ENCODE measurements around the gene MACROD2. TPM values are rescaled to one million over a fixed set of nuclear protein-coding genes. Genes with fewer than 3 reads are reported as not detected.
"Not testable (repeated sequence)": the region's sequence is repeated elsewhere in the genome, so short reads cannot be mapped to it uniquely, and the experiment has no call there.

MACROD2 gene
- polyA plus RNA-seq, 1 donor (not counting 4 experiments of a cell fraction or from before 2014, with no cell fraction given) = 0.71 TPM

- no peak overlapping the region for H3K4me3 ChIP-seq (ENCODE audit: control insufficient read depth in 2 of 3, extremely low read depth in 1 of 3, insufficient read depth in 2 of 3, low read depth in 1 of 3, low read length in 3 of 3)
- H2AFZ ChIP-seq (ENCODE audit: control insufficient read depth, low read length) = no peak overlapping the region
- no peak for FAIRE-seq
- H3K4me2 ChIP-seq (ENCODE audit: control insufficient read depth, extremely low read depth, insufficient read depth, low read depth, low read length) = no peak overlapping the region
- no peak for DNase-seq (ENCODE audit: low read depth, low spot score)
- H3K36me3 ChIP-seq (ENCODE audit: control insufficient read depth in 2 of 2, extremely low read depth in 1 of 2, insufficient read depth in 2 of 2, low read length in 2 of 2) = no peaks in the 10 kb centered on the region
- no peaks in the 10 kb centered on the region for H4K20me1 ChIP-seq (ENCODE audit: control insufficient read depth, extremely low read depth, insufficient read depth, low read length)
- H3K27ac ChIP-seq (ENCODE audit: control insufficient read depth, insufficient read depth, low read length) = no peak overlapping the region
- no peak for TF ChIP-seq CTCF (optimal IDR thresholded peaks at IDR 0.05 in 1 of 3, IDR thresholded peaks at IDR 0.05 in 1 of 3, conservative IDR thresholded peaks at IDR 0.05 in 1 of 3; ENCODE audit: extremely low read depth in 1 of 3, insufficient read depth in 2 of 3, low read length in 3 of 3)
- no peak for TF ChIP-seq EZH2 (IDR thresholded peaks at IDR 0.05; ENCODE audit: low read length)
- H3K9me3 ChIP-seq (ENCODE audit: control insufficient read depth, low read depth, low read length) = no peaks in the 10 kb centered on the region
- dilution Hi-C loops (cut with MboI; ENCODE audit: extremely low pct_ligation_motif_present, low sequenced_read_pairs) = no loop called here
- no peak overlapping the region for H3K9ac ChIP-seq (ENCODE audit: control insufficient read depth, extremely low read depth, insufficient read depth, low read length)
- no peaks in the 10 kb centered on the region for H3K9me1 ChIP-seq (ENCODE audit: control insufficient read depth, extremely low read depth, insufficient read depth, low read length)
- peaks cover 23% of the 10 kb centered on the region for H3K4me1 ChIP-seq (ENCODE audit: control insufficient read depth, extremely low read depth, insufficient read depth, low read length)
- no peaks in the 10 kb centered on the region for H3K27me3 ChIP-seq (ENCODE audit: control insufficient read depth, extremely low read depth, insufficient read depth, low read length)
- no peaks in the 10 kb centered on the region for H3K79me2 ChIP-seq (ENCODE audit: control insufficient read depth, insufficient read depth, low read length)
These were observed 929.1 kb downstream of the MACROD2 start for GRCh38 chr20:14924433-14924832.

- TF ChIP-seq CTCF (optimal IDR thresholded peaks at IDR 0.05 in 1 of 3, IDR thresholded peaks at IDR 0.05 in 1 of 3, conservative IDR thresholded peaks at IDR 0.05 in 1 of 3; ENCODE audit: extremely low read depth in 1 of 3, insufficient read depth in 2 of 3, low read length in 3 of 3) = no peak
- TF ChIP-seq EZH2 (IDR thresholded peaks at IDR 0.05; ENCODE audit: low read length) = no peak
- Histone ChIP-seq H3K36me3 (ENCODE audit: control insufficient read depth in 2 of 2, extremely low read depth in 1 of 2, insufficient read depth in 2 of 2, low read length in 2 of 2) (no peaks in the 10 kb centered on the region), H3K4me1 (ENCODE audit: control insufficient read depth, extremely low read depth, insufficient read depth, low read length) (peaks cover 15% of the 10 kb centered on the region), H2AFZ (ENCODE audit: control insufficient read depth, low read length) (no peak overlapping the region), H4K20me1 (ENCODE audit: control insufficient read depth, extremely low read depth, insufficient read depth, low read length) (no peaks in the 10 kb centered on the region), H3K79me2 (ENCODE audit: control insufficient read depth, insufficient read depth, low read length) (no peaks in the 10 kb centered on the region), H3K9ac (ENCODE audit: control insufficient read depth, extremely low read depth, insufficient read depth, low read length) (no peak overlapping the region), H3K9me1 (ENCODE audit: control insufficient read depth, extremely low read depth, insufficient read depth, low read length) (no peaks in the 10 kb centered on the region), H3K27ac (ENCODE audit: control insufficient read depth, insufficient read depth, low read length) (no peak overlapping the region), H3K27me3 (ENCODE audit: control insufficient read depth, extremely low read depth, insufficient read depth, low read length) (no peaks in the 10 kb centered on the region), H3K4me3 (ENCODE audit: control insufficient read depth in 2 of 3, extremely low read depth in 1 of 3, insufficient read depth in 2 of 3, low read depth in 1 of 3, low read length in 3 of 3) (no peak overlapping the region), H3K9me3 (ENCODE audit: control insufficient read depth, low read depth, low read length) (no peaks in the 10 kb centered on the region), H3K4me2 (ENCODE audit: control insufficient read depth, extremely low read depth, insufficient read depth, low read depth, low read length) (no peak overlapping the region)
- peak; percentile 29 for FAIRE-seq
- dilution Hi-C loops (cut with MboI; ENCODE audit: extremely low pct_ligation_motif_present, low sequenced_read_pairs) = no loop called here
- DNase-seq (ENCODE audit: low read depth, low spot score) = no peak
These were observed 930.0 kb downstream of the MACROD2 start for GRCh38 chr20:14925300-14925699.

GRCh38 chr20:14926436-14926835, 931.1 kb downstream of the MACROD2 start:
- H3K4me3 ChIP-seq (ENCODE audit: control insufficient read depth in 2 of 3, extremely low read depth in 1 of 3, insufficient read depth in 2 of 3, low read depth in 1 of 3, low read length in 3 of 3); H3K9me1 ChIP-seq (ENCODE audit: control insufficient read depth, extremely low read depth, insufficient read depth, low read length); H4K20me1 ChIP-seq (ENCODE audit: control insufficient read depth, extremely low read depth, insufficient read depth, low read length); H3K36me3 ChIP-seq (ENCODE audit: control insufficient read depth in 2 of 2, extremely low read depth in 1 of 2, insufficient read depth in 2 of 2, low read length in 2 of 2); H3K9me3 ChIP-seq (ENCODE audit: control insufficient read depth, low read depth, low read length); H3K27ac ChIP-seq (ENCODE audit: control insufficient read depth, insufficient read depth, low read length); H3K9ac ChIP-seq (ENCODE audit: control insufficient read depth, extremely low read depth, insufficient read depth, low read length); H3K4me2 ChIP-seq (ENCODE audit: control insufficient read depth, extremely low read depth, insufficient read depth, low read depth, low read length); dilution Hi-C loops (cut with MboI; ENCODE audit: extremely low pct_ligation_motif_present, low sequenced_read_pairs); H3K27me3 ChIP-seq (ENCODE audit: control insufficient read depth, extremely low read depth, insufficient read depth, low read length); H3K79me2 ChIP-seq (ENCODE audit: control insufficient read depth, insufficient read depth, low read length); DNase-seq (ENCODE audit: low read depth, low spot score); H2AFZ ChIP-seq (ENCODE audit: control insufficient read depth, low read length); FAIRE-seq: not testable (repeated sequence)
- H3K4me1 ChIP-seq (ENCODE audit: control insufficient read depth, extremely low read depth, insufficient read depth, low read length) = peaks cover 14% of the 10 kb centered on the region
